OCI-LY3 (cell line): ENCODE measurements around the gene NTSR2.

Source experiments
- CTCF ChIP-seq: fragments of 200-600, 300-600 bp; sonication (generic); IDR thresholded peaks from 2 replicates; pipeline ENCODE4 v1.5.1; 2014; ENCODE audit warnings: antibody characterized with exemption, low read length, low read depth
- EZH2phosphoT487 ChIP-seq: fragments of 200-600 bp; shearing (Covaris generic); IDR thresholded peaks from 2 replicates; pipeline ENCODE4 v1.6.1; 2018; ENCODE audit warnings: antibody characterized with exemption, mixed run types, low read depth

DNA sequence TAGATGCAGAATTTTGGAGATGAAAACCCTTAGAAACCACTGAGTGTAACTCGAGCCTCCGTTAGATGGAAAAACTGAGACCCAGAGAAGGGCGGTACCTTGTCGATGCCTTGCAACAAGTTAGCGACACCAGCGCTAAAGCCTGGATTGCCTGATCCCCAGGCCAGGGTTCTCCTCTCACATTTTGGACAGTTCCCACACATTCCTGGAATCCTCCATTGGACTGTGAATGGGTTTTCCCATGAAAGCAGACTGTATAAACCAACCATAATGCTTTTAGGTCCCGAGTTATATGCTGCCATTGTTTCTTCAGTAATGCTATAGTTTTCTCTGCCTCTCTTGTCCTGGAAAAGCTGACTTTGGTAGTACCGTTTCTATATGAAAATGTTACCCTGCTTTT, 39.3 kb upstream of the NTSR2 start:
- TF ChIP-seq CTCF (no peak), EZH2phosphoT487 (no peak)
